Urinary bladder (tissue), 4 donors: ENCODE data around the gene FITM1. TPM values are rescaled to one million over a fixed set of nuclear protein-coding genes. Genes with fewer than 3 reads are reported as not detected.

ENCODE experiments used
- DNase-seq: peaks from one replicate; pipeline ENCODE4 v3.0.0-alpha.2; 2015; ENCODE audit errors: extremely low spot score
- H3K27ac ChIP-seq: one replicate; pipeline ENCODE4 v1.5.1; 2013; ENCODE audit warnings: low read depth, mild to moderate bottlenecking, moderate library complexity
- H3K36me3 ChIP-seq: one replicate; pipeline ENCODE4 v1.6.1; 2013; ENCODE audit warnings: mild to moderate bottlenecking, moderate library complexity; ENCODE audit not compliant: insufficient read depth
- H3K4me1 ChIP-seq: one replicate; pipeline ENCODE4 v1.6.1; 2013; ENCODE audit warnings: mild to moderate bottlenecking, moderate library complexity; ENCODE audit not compliant: insufficient read depth
- H3K4me3 ChIP-seq: one replicate; pipeline ENCODE4 v1.5.1; 2013; ENCODE audit warnings: low read depth, low read length
- WGBS: extraction: QIAGEN DNeasy Blood & Tissue Kit; methylation state at CpG from one replicate; pipeline ENCODE4 v1.1.7; 2013; 5-methylcytosine and 5-hydroxymethylcytosine counted together
- polyA plus RNA-seq: library from polyadenylated mRNA; stranded (reverse); fragments of 200-250 nt; gene quantifications from one replicate; pipeline ENCODE4 v1.2.3, GENCODE V29; 2013
- total RNA-seq: library from RNA; depleted of rRNA; stranded (reverse); fragments of >200 nt; gene quantifications from one replicate; pipeline ENCODE4 v1.2.3, GENCODE V29; 2014
- donor health status: healthy with polysubstance abuse.
- donor health status: healthy.

FITM1 gene
- total and polyA plus RNA-seq, 2 donors = 0.81 to 4.2 TPM

GRCh38 chr14:24135834-24136683 is 5.6 kb downstream of the FITM1 start, which contains the start of gene PSME1:
TSS of gene PSME1 (plus strand) at chr14:24136194. CDS start at chr14:24136263, 69 bp downstream.
- Histone ChIP-seq H3K27ac (peak within 1 kb of the TSS; percentile 81), H3K4me1 (no peaks in the 10 kb centered on the region), H3K4me3 (peak within 1 kb of the TSS; percentile 95), H3K36me3 (peaks cover 1% of the 10 kb centered on the region)
- peak; percentile 64 for DNase-seq
- under 1% methylated on average over 75 of the region's 75 CpGs for WGBS

- no peak for DNase-seq
- 39% methylated on average over 13 of the region's 13 CpGs for WGBS
- no peaks in the 10 kb centered on the region for H3K4me1 ChIP-seq
Observed at GRCh38 chr14:24136684-24137528, 6.4 kb downstream of the FITM1 start.

GRCh38 chr14:24137529-24138395 is 7.3 kb downstream of the FITM1 start:
- no peaks in the 10 kb centered on the region for H3K4me1 ChIP-seq

More at GRCh38 chr14:24136684-24137528, 6.4 kb downstream of the FITM1 start:
- H3K4me3 ChIP-seq = peak overlapping the region; percentile 95
- H3K36me3 ChIP-seq = peaks cover 1% of the 10 kb centered on the region
- H3K27ac ChIP-seq = peak overlapping the region; percentile 81

GRCh38 chr14:24138396-24139271 is 8.2 kb downstream of the FITM1 start:
- WGBS = 83% methylated on average over 13 of the region's 13 CpGs
- Histone ChIP-seq H3K27ac (no peak overlapping the region), H3K4me1 (no peaks in the 10 kb centered on the region)

More at GRCh38 chr14:24137529-24138395, 7.3 kb downstream of the FITM1 start:
- 86% methylated on average over 8 of the region's 8 CpGs for WGBS
- no peak overlapping the region for H3K27ac ChIP-seq
- no peak overlapping the region for H3K4me3 ChIP-seq
- DNase-seq = no peak
- peaks cover 1% of the 10 kb centered on the region for H3K36me3 ChIP-seq

GRCh38 chr14:24139272-24139934 is 8.9 kb downstream of the FITM1 start:
- Histone ChIP-seq H3K4me3 (no peak overlapping the region), H3K27ac (no peak overlapping the region), H3K36me3 (peaks cover 1% of the 10 kb centered on the region), H3K4me1 (no peaks in the 10 kb centered on the region)
- no peak for DNase-seq
- 93% methylated on average over 9 of the region's 9 CpGs for WGBS

More at GRCh38 chr14:24138396-24139271, 8.2 kb downstream of the FITM1 start:
- Histone ChIP-seq H3K36me3 (peaks cover 1% of the 10 kb centered on the region), H3K4me3 (no peak overlapping the region)
- DNase-seq = no peak

- peak; percentile 99 for DNase-seq
- under 1% methylated on average over 65 of the region's 65 CpGs for WGBS
- Histone ChIP-seq H3K4me1 (no peaks in the 10 kb centered on the region), H3K36me3 (peaks cover 1% of the 10 kb centered on the region), H3K4me3 (peak within 1 kb of the TSS; percentile 54), H3K27ac (peak within 1 kb of the TSS; percentile 77)
Observed at GRCh38 chr14:24141097-24141880, 10.8 kb downstream of the FITM1 start, which contains the start of gene EMC9. TSS of gene EMC9 (minus strand) at chr14:24141591. CDS start at chr14:24141304, 287 bp downstream.

GRCh38 chr14:24143511-24143910 is 13.1 kb downstream of the FITM1 start:
- DNase-seq = no peak
- H3K4me3 ChIP-seq = no peak overlapping the region
- H3K4me1 ChIP-seq = no peaks in the 10 kb centered on the region
- 94% methylated on average over 2 of the region's 2 CpGs for WGBS
- no peak overlapping the region for H3K27ac ChIP-seq
- H3K36me3 ChIP-seq = no peaks in the 10 kb centered on the region

- no peak overlapping the region for H3K27ac ChIP-seq
- no peaks in the 10 kb centered on the region for H3K4me1 ChIP-seq
- no peak for DNase-seq
- 94% methylated on average over 1 of the region's 1 CpG for WGBS
- H3K36me3 ChIP-seq = no peaks in the 10 kb centered on the region
- H3K4me3 ChIP-seq = no peak overlapping the region
Observed at GRCh38 chr14:24144451-24144850, 14.0 kb downstream of the FITM1 start.

- no peaks in the 10 kb centered on the region for H3K36me3 ChIP-seq
- H3K4me1 ChIP-seq = no peaks in the 10 kb centered on the region
- H3K4me3 ChIP-seq = no peak overlapping the region
- no peak for DNase-seq
- no peak overlapping the region for H3K27ac ChIP-seq
- 91% methylated on average over 2 of the region's 2 CpGs for WGBS
Observed at GRCh38 chr14:24145219-24145618, 14.8 kb downstream of the FITM1 start.

- Histone ChIP-seq H3K4me1 (no peaks in the 10 kb centered on the region), H3K36me3 (peaks cover 4% of the 10 kb centered on the region), H3K4me3 (peak overlapping the region; percentile 56), H3K27ac (peak overlapping the region; percentile 87)
- DNase-seq = no peak
- WGBS = 18% methylated on average over 9 of the region's 9 CpGs
Observed at GRCh38 chr14:24145690-24146452, 15.4 kb downstream of the FITM1 start.
